SK-N-SH treated with all-trans-retinoic acid at 6 μM for 48 hours (cell line): Measurements from ENCODE around the gene LCMT1.

ENCODE experiments used
- ATAC-seq: fragments of 200-7000 bp; cut with Tn5 transposase; 3 replicates; pipeline ENCODE4 v1.9.1; 2020; ENCODE audit warnings: mild to moderate bottlenecking, moderate library complexity
- ARNTL ChIP-seq: fragments of 450-650 bp; formaldehyde crosslinking; IDR thresholded peaks from 2 replicates; pipeline ENCODE4 v1.5.0; 2020; ENCODE audit warnings: low read depth, mild to moderate bottlenecking, moderate library complexity, borderline replicate concordance
- BACH2 ChIP-seq: fragments of 250-450 bp; sonication (Bioruptor Pico); IDR thresholded peaks from 2 replicates; pipeline ENCODE4 v1.9.0; 2021; ENCODE audit warnings: mild to moderate bottlenecking, borderline replicate concordance
- CSDC2 ChIP-seq: fragments of 250-450 bp; sonication (Bioruptor Pico); IDR thresholded peaks from 2 replicates; pipeline ENCODE4 v1.5.0; 2020; ENCODE audit warnings: mild to moderate bottlenecking, moderate library complexity
- ESRRG ChIP-seq: fragments of 250-450 bp; sonication (Bioruptor Pico); IDR thresholded peaks from 2 replicates; pipeline ENCODE4 v1.6.1; 2021; ENCODE audit warnings: mild to moderate bottlenecking
- GLIS3 ChIP-seq: fragments of 250-450 bp; sonication (Bioruptor Pico); IDR thresholded peaks from 2 replicates; pipeline ENCODE4 v1.5.0; 2020; ENCODE audit warnings: mild to moderate bottlenecking, moderate library complexity
- ISL1 ChIP-seq: fragments of 250-450 bp; sonication (Bioruptor Pico); IDR thresholded peaks from 2 replicates; pipeline ENCODE4 v2.1.2; 2022; ENCODE audit warnings: mild to moderate bottlenecking, moderate library complexity
- PPARA ChIP-seq: fragments of 250-450 bp; sonication (Bioruptor Pico); IDR thresholded peaks from 2 replicates; pipeline ENCODE4 v1.5.0; 2020; ENCODE audit warnings: mild to moderate bottlenecking, borderline replicate concordance
- RARB ChIP-seq: fragments of 250-450 bp; sonication (Bioruptor Pico); IDR thresholded peaks from 2 replicates; pipeline ENCODE4 v1.8.0; 2021; ENCODE audit warnings: mild to moderate bottlenecking, moderate library complexity
- TCF4 ChIP-seq: fragments of 250-450 bp; sonication (Bioruptor Pico); IDR thresholded peaks from 2 replicates; pipeline ENCODE4 v1.8.0; 2021; ENCODE audit warnings: mild to moderate bottlenecking, moderate library complexity, borderline replicate concordance
- ZC3H10 ChIP-seq: fragments of 250-450 bp; sonication (Bioruptor Pico); IDR thresholded peaks from 2 replicates; pipeline ENCODE4 v1.5.1; 2021; ENCODE audit warnings: mild to moderate bottlenecking, moderate library complexity
- ZFP3 ChIP-seq: fragments of 250-450 bp; sonication (Bioruptor Pico); IDR thresholded peaks from 2 replicates; pipeline ENCODE4 v1.5.0; 2020; ENCODE audit warnings: mild to moderate bottlenecking, moderate library complexity
- ZFP30 ChIP-seq: fragments of 450-650 bp; formaldehyde crosslinking; IDR thresholded peaks from 2 replicates; pipeline ENCODE4 v1.5.0; 2022; ENCODE audit warnings: mild to moderate bottlenecking, moderate library complexity
- ZNF565 ChIP-seq: fragments of 450-650 bp; formaldehyde crosslinking; conservative IDR thresholded peaks from 2 replicates; pipeline ENCODE4 v1.5.0; 2020; ENCODE audit warnings: low read depth, mild to moderate bottlenecking, moderate library complexity
- ZNF8 ChIP-seq: fragments of 450-650 bp; formaldehyde crosslinking; IDR thresholded peaks from 2 replicates; pipeline ENCODE4 v1.5.0; 2020; ENCODE audit warnings: mild to moderate bottlenecking, moderate library complexity
- TF ChIP-seq, protein P1 (sequence below): fragments of 250-450 bp; sonication (Bioruptor Pico); IDR thresholded peaks from 2 replicates; pipeline ENCODE4 v1.5.1; 2021; ENCODE audit warnings: mild to moderate bottlenecking, moderate library complexity
- TF ChIP-seq, protein P2 (sequence below): fragments of 250-450 bp; sonication (Bioruptor Pico); IDR thresholded peaks from 2 replicates; pipeline ENCODE4 v1.8.0; 2020; ENCODE audit warnings: mild to moderate bottlenecking, moderate library complexity, borderline replicate concordance
- TF ChIP-seq, protein P3 (sequence below): fragments of 250-450 bp; sonication (Bioruptor Pico); IDR thresholded peaks from 2 replicates; pipeline ENCODE4 v1.5.1; 2020; ENCODE audit warnings: low read depth, mild to moderate bottlenecking, moderate library complexity
- TF ChIP-seq, protein P4 (sequence below): fragments of 250-450 bp; sonication (Bioruptor Pico); IDR thresholded peaks from 2 replicates; pipeline ENCODE4 v1.8.0; 2021; ENCODE audit warnings: low read depth, mild to moderate bottlenecking, moderate library complexity, borderline replicate concordance
- TF ChIP-seq, protein P5 (sequence below): fragments of 250-450 bp; sonication (Bioruptor Pico); IDR thresholded peaks from 2 replicates; pipeline ENCODE4 v1.5.0; 2020; ENCODE audit warnings: mild to moderate bottlenecking, moderate library complexity

Gene LCMT1

DNA sequence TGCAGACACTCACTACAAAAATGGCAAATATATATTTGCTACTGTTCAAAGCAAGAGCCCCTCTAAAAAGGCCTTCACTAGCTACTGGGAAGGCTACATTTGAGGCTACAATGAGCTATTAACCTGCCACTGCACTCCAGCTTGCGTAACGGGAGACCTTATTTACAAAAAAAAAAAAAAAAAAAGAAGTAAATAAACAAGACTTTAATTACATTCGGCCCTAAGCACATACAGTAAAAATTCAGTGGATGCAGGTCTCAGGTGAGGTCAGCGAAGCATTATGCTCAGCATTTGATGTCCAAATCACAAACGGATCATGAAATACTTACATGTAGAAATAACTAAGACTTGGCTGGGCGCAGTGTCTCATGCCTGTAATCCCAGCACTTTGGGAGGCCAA lies 26.7 kb upstream of the LCMT1 start:
- no peak for ATAC-seq
- TF ChIP-seq, protein P1, sequence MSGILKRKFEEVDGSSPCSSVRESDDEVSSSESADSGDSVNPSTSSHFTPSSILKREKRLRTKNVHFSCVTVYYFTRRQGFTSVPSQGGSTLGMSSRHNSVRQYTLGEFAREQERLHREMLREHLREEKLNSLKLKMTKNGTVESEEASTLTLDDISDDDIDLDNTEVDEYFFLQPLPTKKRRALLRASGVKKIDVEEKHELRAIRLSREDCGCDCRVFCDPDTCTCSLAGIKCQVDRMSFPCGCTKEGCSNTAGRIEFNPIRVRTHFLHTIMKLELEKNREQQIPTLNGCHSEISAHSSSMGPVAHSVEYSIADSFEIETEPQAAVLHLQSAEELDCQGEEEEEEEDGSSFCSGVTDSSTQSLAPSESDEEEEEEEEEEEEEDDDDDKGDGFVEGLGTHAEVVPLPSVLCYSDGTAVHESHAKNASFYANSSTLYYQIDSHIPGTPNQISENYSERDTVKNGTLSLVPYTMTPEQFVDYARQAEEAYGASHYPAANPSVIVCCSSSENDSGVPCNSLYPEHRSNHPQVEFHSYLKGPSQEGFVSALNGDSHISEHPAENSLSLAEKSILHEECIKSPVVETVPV (CRISPR knock-in tag): no peak
- TF ChIP-seq RARB (no peak), CSDC2 (no peak), ZFP30 (CRISPR knock-in tag) (no peak), GLIS3 (CRISPR knock-in tag) (no peak), PPARA (no peak)
- TF ChIP-seq, protein P2, sequence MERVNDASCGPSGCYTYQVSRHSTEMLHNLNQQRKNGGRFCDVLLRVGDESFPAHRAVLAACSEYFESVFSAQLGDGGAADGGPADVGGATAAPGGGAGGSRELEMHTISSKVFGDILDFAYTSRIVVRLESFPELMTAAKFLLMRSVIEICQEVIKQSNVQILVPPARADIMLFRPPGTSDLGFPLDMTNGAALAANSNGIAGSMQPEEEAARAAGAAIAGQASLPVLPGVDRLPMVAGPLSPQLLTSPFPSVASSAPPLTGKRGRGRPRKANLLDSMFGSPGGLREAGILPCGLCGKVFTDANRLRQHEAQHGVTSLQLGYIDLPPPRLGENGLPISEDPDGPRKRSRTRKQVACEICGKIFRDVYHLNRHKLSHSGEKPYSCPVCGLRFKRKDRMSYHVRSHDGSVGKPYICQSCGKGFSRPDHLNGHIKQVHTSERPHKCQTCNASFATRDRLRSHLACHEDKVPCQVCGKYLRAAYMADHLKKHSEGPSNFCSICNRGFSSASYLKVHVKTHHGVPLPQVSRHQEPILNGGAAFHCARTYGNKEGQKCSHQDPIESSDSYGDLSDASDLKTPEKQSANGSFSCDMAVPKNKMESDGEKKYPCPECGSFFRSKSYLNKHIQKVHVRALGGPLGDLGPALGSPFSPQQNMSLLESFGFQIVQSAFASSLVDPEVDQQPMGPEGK: no peak
- TF ChIP-seq, protein P3, sequence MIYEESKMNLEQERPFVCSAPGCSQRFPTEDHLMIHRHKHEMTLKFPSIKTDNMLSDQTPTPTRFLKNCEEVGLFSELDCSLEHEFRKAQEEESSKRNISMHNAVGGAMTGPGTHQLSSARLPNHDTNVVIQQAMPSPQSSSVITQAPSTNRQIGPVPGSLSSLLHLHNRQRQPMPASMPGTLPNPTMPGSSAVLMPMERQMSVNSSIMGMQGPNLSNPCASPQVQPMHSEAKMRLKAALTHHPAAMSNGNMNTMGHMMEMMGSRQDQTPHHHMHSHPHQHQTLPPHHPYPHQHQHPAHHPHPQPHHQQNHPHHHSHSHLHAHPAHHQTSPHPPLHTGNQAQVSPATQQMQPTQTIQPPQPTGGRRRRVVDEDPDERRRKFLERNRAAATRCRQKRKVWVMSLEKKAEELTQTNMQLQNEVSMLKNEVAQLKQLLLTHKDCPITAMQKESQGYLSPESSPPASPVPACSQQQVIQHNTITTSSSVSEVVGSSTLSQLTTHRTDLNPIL: no peak

DNA sequence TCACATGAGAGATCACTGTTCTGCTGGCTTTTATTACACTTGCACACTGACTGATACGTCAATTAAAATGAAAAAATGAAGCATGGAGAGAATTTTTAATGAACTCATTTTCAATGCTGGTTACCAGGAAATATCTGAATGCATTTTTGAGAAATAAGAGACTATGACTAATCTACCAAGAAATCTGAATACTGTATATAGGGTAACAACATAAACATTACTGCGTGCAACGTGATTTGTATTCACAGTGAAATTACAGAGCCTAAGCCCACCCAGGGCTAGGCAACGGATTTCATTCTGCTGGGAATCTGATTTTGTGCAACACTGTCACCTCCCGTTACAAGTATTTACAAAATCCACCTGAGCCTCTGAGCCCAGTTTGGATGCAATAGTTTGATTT lies 23.8 kb upstream of the LCMT1 start:
- TF ChIP-seq, protein P4, sequence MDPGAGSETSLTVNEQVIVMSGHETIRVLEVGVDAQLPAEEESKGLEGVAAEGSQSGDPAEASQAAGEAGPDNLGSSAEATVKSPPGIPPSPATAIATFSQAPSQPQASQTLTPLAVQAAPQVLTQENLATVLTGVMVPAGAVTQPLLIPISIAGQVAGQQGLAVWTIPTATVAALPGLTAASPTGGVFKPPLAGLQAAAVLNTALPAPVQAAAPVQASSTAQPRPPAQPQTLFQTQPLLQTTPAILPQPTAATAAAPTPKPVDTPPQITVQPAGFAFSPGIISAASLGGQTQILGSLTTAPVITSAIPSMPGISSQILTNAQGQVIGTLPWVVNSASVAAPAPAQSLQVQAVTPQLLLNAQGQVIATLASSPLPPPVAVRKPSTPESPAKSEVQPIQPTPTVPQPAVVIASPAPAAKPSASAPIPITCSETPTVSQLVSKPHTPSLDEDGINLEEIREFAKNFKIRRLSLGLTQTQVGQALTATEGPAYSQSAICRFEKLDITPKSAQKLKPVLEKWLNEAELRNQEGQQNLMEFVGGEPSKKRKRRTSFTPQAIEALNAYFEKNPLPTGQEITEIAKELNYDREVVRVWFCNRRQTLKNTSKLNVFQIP: no peak
- TF ChIP-seq ZFP30 (CRISPR knock-in tag): no peak
- TF ChIP-seq BACH2 (CRISPR knock-in tag): no peak
- no peak for TF ChIP-seq ZNF8
- TF ChIP-seq, all 23 proteins: peak for 0
- ATAC-seq: no peak

DNA sequence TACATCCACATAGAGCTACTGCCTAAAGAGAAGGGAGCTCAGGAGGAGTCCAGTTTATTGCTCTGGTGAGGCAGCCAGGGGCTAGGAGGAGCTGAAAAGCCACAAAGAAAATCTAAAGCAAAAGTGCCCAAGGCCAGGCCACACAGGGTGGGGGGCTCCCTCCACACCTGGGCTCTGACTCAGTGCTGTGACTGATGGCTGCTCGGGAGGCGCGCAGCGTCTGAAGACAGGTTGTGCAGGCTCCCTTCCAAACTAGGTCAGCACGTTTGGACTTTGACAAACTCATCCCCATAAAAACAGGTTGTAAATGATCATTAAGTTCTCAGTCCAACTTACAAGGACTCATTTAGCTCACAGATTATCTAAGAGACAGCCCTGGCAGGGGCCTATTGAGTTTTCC lies 22.2 kb upstream of the LCMT1 start:
- no peak for TF ChIP-seq CSDC2
- no peak for TF ChIP-seq RARB
- TF ChIP-seq, protein P3: no peak
- TF ChIP-seq, protein P1 (CRISPR knock-in tag): no peak
- TF ChIP-seq, protein P5, sequence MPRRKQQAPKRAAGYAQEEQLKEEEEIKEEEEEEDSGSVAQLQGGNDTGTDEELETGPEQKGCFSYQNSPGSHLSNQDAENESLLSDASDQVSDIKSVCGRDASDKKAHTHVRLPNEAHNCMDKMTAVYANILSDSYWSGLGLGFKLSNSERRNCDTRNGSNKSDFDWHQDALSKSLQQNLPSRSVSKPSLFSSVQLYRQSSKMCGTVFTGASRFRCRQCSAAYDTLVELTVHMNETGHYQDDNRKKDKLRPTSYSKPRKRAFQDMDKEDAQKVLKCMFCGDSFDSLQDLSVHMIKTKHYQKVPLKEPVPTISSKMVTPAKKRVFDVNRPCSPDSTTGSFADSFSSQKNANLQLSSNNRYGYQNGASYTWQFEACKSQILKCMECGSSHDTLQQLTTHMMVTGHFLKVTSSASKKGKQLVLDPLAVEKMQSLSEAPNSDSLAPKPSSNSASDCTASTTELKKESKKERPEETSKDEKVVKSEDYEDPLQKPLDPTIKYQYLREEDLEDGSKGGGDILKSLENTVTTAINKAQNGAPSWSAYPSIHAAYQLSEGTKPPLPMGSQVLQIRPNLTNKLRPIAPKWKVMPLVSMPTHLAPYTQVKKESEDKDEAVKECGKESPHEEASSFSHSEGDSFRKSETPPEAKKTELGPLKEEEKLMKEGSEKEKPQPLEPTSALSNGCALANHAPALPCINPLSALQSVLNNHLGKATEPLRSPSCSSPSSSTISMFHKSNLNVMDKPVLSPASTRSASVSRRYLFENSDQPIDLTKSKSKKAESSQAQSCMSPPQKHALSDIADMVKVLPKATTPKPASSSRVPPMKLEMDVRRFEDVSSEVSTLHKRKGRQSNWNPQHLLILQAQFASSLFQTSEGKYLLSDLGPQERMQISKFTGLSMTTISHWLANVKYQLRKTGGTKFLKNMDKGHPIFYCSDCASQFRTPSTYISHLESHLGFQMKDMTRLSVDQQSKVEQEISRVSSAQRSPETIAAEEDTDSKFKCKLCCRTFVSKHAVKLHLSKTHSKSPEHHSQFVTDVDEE: no peak
- no peak for TF ChIP-seq PPARA
- no peak for TF ChIP-seq ZC3H10 (CRISPR knock-in tag)
- TF ChIP-seq ZFP30 (CRISPR knock-in tag): no peak
- no peak for TF ChIP-seq ARNTL
- no peak for TF ChIP-seq ZNF565
- TF ChIP-seq ISL1: no peak
- TF ChIP-seq, protein P4: no peak
- no peak for TF ChIP-seq ESRRG
- no peak for TF ChIP-seq ZFP3 (CRISPR knock-in tag)
- TF ChIP-seq TCF4 (CRISPR knock-in tag): no peak
- no peak for TF ChIP-seq GLIS3 (CRISPR knock-in tag)
- ATAC-seq: no peak
